DOHH2 (cell line): ENCODE results near the gene SEPSECS.

Experiments used
- H3F3A ChIP-seq: fragments of 200-600 bp; sonication (generic), shearing (Covaris generic); 2 replicates; pipeline ENCODE4 v1.6.0; 2016; ENCODE audit warnings: antibody characterized with exemption, mild to moderate bottlenecking; ENCODE audit not compliant: control insufficient read depth, insufficient read depth
- H3K27ac ChIP-seq: fragments of 200-600 bp; sonication (generic); 2 replicates; pipeline ENCODE4 v1.5.1; 2014; ENCODE audit warnings: low read depth, mild to moderate bottlenecking, low read length, moderate library complexity
- H3K27me3 ChIP-seq: fragments of 200-600 bp; sonication (generic); 2 replicates; pipeline ENCODE4 v1.6.1; 2014; ENCODE audit warnings: mild to moderate bottlenecking, low read length, mixed read lengths; ENCODE audit not compliant: control insufficient read depth
- H3K36me3 ChIP-seq: fragments of 200-600 bp; sonication (generic); 2 replicates; pipeline ENCODE4 v1.6.1; 2014; ENCODE audit warnings: mild to moderate bottlenecking, low read length, moderate library complexity, mixed read lengths; ENCODE audit not compliant: control insufficient read depth
- H3K4me1 ChIP-seq: fragments of 200-600 bp; sonication (generic); 2 replicates; pipeline ENCODE4 v1.6.1; 2014; ENCODE audit warnings: mild to moderate bottlenecking, low read length, mixed read lengths; ENCODE audit not compliant: control insufficient read depth
- H3K4me2 ChIP-seq: fragments of 200-600 bp; sonication (generic); 2 replicates; pipeline ENCODE4 v1.6.0; 2014; ENCODE audit warnings: mild to moderate bottlenecking, low read length, moderate library complexity
- H3K4me3 ChIP-seq: fragments of 200-600 bp; sonication (generic); 2 replicates; pipeline ENCODE4 v1.5.1; 2014; ENCODE audit warnings: mild to moderate bottlenecking, low read length, mixed read lengths
- H3K79me2 ChIP-seq: fragments of 200-600 bp; sonication (generic); 2 replicates; pipeline ENCODE4 v1.6.1; 2014; ENCODE audit warnings: mild to moderate bottlenecking, low read length, mixed read lengths; ENCODE audit not compliant: control insufficient read depth
- H3K9me2 ChIP-seq: fragments of 200-600 bp; sonication (generic); replicated peaks from 2 replicates; pipeline ENCODE4 v1.6.1; 2014; ENCODE audit warnings: mild to moderate bottlenecking, low read length, mixed read lengths; ENCODE audit not compliant: control insufficient read depth
- H3K9me3 ChIP-seq: fragments of 200-600 bp; sonication (generic); 2 replicates; pipeline ENCODE4 v1.6.1; 2014; ENCODE audit warnings: antibody characterized with exemption, low read length, mixed read lengths; ENCODE audit not compliant: control insufficient read depth, insufficient read depth
- H4K20me1 ChIP-seq: fragments of 200-600 bp; sonication (generic); 2 replicates; pipeline ENCODE4 v1.6.0; 2014; ENCODE audit warnings: low read depth, mild to moderate bottlenecking, antibody characterized with exemption, low read length, moderate library complexity; ENCODE audit not compliant: control insufficient read depth, insufficient read depth
- CTCF ChIP-seq: fragments of 200-600 bp; sonication (generic); IDR thresholded peaks from one replicate; pipeline ENCODE4 v1.5.1; 2014; ENCODE audit warnings: antibody characterized with exemption, mild to moderate bottlenecking, low read depth, low read length; ENCODE audit not compliant: poor library complexity, severe bottlenecking
- EZH2phosphoT487 ChIP-seq: fragments of 200-600 bp; sonication (generic); IDR thresholded peaks from 2 replicates; pipeline ENCODE4 v1.6.1; 2017; ENCODE audit warnings: borderline replicate concordance, mild to moderate bottlenecking, antibody characterized with exemption, low read length, moderate library complexity, mixed read lengths

SEPSECS gene

GRCh38 chr4:25090516-25090915 is 69.7 kb downstream of the SEPSECS start:
- Histone ChIP-seq H3K4me1 (no peaks in the 10 kb centered on the region), H3K4me2 (no peak overlapping the region), H3K36me3 (no peaks in the 10 kb centered on the region), H3K27ac (no peak overlapping the region), H3K9me2 (no peaks in the 10 kb centered on the region), H3K79me2 (no peaks in the 10 kb centered on the region), H3K27me3 (no peaks in the 10 kb centered on the region), H3F3A (no peaks in the 10 kb centered on the region), H3K9me3 (no peaks in the 10 kb centered on the region), H4K20me1 (no peaks in the 10 kb centered on the region), H3K4me3 (no peak overlapping the region)
- TF ChIP-seq EZH2phosphoT487 (no peak), CTCF (no peak)

GRCh38 chr4:25089051-25089763 is 71.0 kb downstream of the SEPSECS start:
- no peaks in the 10 kb centered on the region for H3K27me3 ChIP-seq
- H3K27ac ChIP-seq, result no peak overlapping the region
- no peaks in the 10 kb centered on the region for H3K36me3 ChIP-seq
- H3K4me3 ChIP-seq, result no peak overlapping the region
- H3K4me1 ChIP-seq, result no peaks in the 10 kb centered on the region
- H3K9me3 ChIP-seq, result no peaks in the 10 kb centered on the region
- no peaks in the 10 kb centered on the region for H3K79me2 ChIP-seq
- H3K4me2 ChIP-seq, result no peak overlapping the region
- H3F3A ChIP-seq, result no peaks in the 10 kb centered on the region
- no peak for TF ChIP-seq CTCF
- TF ChIP-seq EZH2phosphoT487, result no peak
- H3K9me2 ChIP-seq, result no peaks in the 10 kb centered on the region
- no peaks in the 10 kb centered on the region for H4K20me1 ChIP-seq

GRCh38 chr4:25088093-25088952 is 71.9 kb downstream of the SEPSECS start:
- no peak overlapping the region for H3K4me3 ChIP-seq

More at GRCh38 chr4:25088093-25088952, 71.9 kb downstream of the SEPSECS start:
- Histone ChIP-seq H3K79me2 (no peaks in the 10 kb centered on the region), H3K9me3 (no peaks in the 10 kb centered on the region), H3K4me2 (no peak overlapping the region), H3K9me2 (no peaks in the 10 kb centered on the region), H3K27me3 (no peaks in the 10 kb centered on the region), H3K36me3 (no peaks in the 10 kb centered on the region), H3K27ac (no peak overlapping the region), H3F3A (no peaks in the 10 kb centered on the region), H4K20me1 (no peaks in the 10 kb centered on the region), H3K4me1 (no peaks in the 10 kb centered on the region)
- TF ChIP-seq CTCF, result no peak
- TF ChIP-seq EZH2phosphoT487, result no peak
